ENCODE measurements around the gene ITPKB.
"Not testable (repeated sequence)": the region's sequence is repeated elsewhere in the genome, so short reads cannot be mapped to it uniquely, and the experiment has no call there.

ITPKB gene

DNA sequence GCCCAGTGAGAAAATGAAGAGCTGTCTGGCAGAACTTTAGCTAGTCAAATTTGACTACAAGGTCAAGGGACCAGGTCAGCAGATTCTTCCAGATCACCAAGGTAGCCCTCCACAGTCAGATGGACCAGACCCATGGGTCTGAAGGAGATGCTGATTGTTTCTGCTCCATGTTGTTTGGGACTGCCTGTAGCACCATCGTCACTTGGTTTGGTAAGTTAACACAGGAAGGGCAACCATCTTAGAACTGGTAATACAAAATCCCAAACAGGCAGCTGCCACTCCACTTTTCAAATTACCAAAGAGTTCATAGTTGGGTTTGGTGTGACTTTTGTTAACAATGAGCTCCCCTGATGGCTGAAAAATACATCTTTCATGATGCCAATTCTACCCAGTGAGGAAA is 9.0 kb downstream of the ITPKB start:
- no peak for DNase-seq

DNA sequence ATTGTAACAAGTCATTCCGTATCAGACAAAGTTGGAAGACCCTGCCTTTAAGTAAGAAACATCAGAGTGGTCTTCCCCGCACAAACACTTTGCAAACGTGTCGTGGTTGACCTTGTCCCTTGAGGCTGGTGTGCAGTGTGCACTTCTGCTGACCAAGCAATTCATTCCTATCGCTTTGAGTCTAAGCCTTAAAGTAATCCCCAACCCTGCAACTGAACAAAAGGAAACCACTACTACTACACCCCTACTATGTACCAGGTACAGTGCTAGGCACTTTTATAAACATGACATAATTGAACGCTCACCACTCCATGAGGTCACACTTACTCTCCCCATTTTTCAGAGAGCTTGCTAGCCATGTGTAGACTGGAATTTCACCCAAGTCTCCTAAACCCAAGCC is 10.6 kb downstream of the ITPKB start:
- DNase-seq = no peak

DNA sequence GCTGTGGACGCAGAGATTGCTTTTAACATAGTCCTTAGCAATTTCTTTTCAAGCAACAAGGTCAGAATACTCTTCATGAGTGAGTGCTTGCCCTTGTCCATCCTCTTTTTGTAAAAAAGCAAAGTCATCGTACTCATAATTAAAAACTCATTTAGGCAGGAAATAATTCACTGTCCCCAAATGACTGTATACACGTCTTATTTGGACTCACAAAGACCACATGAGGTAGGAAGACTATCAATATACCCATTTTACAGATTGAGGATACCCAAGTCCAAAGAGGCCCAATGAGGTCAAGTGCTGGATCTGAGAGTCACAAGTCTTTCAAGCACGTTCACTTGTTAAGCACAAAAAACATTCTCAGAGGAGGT is 13.2 kb downstream of the ITPKB start:
- DNase-seq = no peak

DNA sequence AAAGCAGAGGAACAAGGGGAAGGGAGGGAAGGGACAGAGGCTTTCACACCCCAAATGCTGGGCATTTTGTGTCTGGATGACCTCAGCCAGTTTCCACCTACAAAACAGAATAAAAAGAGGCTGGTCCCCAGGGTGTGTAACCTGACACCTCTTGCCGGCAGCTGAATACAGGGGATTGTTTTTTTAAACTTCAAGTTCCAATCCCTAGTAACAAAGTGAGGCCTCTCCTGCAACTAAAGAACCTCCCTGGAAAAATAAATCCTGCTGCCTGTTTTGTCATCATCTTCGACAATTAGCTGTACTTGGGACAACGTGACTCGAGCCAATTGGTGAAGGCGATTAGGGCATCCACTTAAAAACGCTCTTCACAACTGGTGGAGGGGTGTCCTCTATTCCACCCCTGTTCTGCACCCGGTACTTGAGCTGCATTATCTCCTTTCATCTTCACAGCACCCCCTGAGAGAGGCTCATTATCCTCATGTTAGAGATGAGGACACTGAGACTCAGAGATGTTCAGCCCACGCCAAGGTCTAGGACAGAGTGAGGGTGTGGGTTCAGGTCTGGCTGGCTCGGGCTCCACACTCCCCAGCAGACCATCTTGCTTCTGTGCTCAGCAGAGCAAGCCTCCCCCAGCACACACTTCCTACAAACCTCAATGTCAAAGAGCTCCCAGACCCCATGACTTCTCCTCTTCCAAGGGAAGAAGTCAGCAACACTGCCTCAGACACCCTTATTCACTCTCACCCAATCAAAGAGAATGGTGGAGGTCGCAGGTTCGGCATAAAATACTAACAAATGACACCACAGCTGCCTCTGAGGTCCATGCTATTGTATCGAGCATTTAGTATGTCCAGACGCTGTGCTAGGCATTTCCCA is 15.2 kb downstream of the ITPKB start:
- peak; percentile 73 for DNase-seq

DNA sequence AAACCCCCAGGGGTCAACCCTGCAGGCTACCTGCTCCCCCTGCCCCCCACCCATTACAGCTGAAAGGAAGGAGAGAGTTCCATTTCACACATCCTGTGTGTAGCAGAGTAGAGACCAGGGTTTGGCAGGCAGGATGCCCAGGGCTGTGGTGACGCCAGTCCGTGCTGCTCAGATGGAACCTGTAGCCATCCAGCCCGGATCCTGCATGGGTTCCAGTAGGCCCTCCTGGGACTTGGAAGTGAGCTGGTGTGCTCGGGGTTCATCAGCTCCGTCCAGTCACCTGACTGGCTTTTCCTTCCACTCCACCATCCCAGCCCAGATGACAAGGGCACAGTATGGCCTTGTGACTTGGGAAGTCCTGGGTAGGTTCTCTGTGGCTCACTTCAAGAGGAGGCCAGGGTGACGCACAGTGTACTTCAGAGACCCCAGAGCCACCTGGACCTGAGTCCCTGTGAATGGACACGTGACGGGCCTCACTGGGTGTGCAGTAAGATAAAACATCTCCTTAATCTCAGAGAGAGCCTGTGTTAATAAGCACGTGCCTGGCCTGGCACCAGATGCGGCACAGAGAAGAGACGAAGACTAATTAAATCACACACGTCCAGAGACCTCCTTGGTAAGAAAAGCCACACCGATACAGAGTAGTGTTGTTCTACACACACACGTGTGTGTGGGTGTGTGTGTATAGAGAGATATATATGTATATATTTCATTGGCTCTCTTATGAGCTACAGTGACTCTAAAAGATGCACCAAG is 16.0 kb downstream of the ITPKB start:
- DNase-seq = no peak

DNA sequence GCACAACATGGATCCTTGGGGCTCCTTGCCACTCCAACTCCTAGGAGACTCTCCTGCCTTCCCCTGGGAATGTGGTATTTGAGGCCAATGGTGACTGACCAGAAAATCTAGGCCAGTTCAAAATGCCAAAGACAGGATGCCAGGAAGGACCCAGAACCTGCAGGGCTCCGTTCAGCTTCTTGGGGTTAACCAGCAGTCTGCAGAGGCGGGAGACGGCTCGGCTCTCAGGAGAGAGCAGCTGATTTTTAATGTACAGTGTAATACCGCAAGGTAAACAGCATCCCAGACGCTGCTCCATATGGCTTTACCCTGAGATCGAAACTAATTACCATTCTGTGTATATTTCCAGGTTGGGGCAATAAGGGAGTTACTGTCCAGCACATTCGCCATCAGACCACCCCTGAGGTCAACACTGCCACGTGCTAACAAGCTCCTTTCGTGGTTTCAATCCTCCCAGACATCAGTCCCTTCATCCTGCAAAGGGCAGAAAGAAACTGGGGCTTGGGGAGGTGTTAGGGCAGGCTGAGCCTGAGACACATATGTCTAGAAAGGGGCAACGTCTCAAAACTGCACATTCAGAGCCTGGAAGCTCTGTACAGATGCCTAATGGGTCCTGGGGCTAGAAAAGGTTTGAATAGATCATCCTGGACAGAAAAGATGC is 16.7 kb downstream of the ITPKB start:
- no peak for DNase-seq

DNA sequence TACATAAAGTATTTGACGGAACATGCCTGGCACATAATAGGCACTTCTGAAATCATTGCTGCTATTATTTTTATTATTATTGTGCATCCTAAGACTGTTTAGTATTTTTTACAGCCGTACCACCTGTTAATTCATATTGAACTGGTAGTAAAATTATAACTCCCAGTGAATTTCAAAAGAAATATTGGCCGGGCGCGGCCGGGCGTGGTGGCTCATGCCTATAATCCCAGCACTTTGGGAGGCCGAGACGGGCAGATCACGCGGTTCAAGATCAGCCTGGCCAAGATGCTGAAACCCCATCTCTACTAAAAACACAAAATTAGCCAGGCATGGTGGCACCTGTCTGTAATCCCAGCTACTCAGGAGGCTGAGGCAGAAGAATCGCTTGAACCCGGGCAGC is 18.5 kb downstream of the ITPKB start:
- DNase-seq = not testable (repeated sequence)

DNA sequence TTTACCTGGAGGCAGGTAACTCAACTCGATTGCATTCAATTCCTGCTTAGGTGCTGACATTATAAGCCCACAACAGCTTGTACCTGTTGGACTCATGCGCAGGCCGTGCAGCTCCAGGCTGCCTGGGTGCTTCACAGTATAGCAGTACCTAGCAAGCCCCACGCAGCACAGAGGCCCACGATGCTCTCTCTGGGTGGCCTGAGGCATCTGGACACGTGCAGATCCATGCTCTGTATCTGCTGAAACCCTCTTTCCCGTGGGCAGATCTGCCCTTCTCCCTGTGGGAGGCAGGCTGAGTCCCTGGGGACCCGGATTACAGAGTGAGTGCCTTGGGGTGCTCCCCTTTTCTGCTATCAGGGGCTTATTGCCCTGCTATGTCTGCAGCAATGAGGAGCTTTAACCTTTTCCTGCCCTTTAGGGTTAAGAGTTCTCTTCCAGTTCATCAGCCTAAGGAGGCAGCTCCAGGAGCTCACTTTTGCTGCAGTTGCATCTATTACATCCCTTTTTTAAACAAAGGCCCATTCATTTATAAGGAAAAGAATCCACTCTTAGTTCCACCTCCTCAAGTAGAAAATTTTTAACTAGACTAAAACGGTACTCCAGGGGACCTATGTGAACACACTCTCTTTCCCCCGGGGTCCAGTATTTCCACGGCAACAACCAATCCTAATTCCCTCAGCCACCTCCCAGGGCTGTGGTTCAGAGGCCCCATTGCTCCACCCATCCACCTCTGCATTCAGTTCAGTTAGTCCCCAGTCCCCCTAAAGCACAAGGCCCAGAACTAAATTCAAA is 19.3 kb downstream of the ITPKB start:
- no peak for DNase-seq

DNA sequence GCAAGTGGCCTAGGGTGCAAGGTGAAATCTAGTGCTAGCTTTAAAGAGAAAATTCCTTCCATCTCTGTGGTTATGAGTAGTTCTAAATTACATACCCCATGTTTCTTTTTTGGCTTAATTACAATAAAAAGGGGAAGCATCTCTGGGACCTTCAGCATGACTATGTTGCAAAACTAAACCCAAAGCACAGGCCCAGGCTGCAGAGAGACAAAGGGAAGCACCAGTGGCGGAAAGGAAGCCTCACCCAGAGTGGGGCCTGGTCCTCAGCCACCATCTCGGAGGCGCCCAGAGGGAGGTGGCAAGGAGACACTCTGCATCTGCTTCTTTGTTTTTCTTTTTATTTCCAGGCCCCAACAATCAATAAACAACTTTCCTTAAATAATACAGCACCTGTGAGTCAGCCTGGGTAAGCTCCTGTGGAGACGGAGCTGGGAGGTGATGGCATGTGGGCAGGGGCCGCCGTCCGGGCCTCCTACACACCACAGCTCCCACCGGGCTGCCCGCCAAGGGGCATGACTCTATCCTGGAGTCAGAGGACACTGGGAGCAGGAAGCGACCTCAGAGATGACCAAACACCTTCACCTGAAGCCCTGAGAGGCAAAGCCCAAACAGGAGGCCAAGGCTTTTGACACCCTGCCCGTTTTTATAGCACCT is 21.7 kb downstream of the ITPKB start:
- DNase-seq = no peak

DNA sequence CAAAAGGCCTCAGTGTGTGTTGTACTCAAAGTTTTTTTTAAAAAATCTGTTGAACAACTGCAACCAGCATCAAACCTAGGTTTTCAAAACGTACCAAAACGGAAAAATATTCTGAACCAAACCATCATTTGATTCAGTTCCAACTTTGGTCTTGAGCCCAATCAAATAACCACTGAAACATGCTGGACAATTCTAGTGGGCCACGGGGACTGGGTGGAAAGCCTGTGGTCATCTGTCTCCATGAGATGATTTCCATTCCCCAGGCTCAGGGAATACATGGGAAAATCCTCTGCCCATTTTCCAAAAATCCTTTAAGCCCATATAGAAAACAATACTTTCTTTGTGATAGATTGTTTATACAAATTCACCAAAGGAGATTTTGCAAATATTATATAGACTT is 22.5 kb downstream of the ITPKB start:
- DNase-seq = no peak

DNA sequence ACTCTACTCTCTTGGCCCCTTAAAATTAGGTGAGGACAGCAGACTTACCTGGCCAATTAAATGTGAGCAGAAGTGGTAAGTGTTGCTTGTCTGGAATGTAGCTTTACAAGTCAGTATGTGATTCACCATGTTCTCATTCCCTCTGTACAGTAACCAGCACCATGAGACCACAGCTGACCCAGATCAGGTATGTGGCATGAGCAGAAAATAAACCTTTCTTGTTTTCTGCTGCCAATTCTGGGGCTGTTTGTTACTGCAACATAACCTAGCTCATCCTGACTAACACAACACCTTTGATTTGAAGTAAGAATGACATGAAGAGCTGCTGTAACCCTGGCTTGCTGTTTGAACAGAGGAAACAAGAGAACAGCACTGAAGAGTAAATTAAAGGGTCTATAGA is 24.9 kb downstream of the ITPKB start:
- no peak for DNase-seq

DNA sequence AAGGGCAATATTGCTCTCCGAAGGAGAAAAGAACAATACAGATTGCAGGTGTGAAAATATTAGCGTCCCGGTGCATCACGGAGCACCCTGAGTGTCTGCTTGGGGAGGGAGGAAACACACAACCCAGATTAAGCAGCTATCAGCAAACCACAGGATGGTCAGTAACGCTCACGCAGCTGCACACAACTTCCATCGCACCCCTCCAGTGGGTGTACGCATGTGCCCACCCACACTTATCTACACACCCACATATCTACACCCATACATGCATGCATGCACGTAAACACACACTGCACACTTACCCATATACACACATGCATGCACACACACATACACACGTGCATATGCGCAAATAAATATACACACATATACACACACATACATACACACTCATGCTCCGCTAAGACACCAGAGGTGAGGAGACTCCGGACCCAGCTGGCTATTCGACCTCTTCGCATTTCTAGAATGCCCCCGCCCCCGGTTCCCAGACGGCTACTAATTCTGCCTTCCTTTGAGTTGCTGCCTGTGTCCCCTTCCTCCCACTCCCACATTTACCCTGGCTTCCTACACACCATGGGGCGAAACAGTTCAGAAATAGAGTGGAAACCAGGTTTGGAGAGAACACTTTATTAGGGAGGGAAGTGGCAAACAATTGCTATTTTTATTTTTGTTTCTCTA is 26.2 kb downstream of the ITPKB start:
- DNase-seq = no peak

DNA sequence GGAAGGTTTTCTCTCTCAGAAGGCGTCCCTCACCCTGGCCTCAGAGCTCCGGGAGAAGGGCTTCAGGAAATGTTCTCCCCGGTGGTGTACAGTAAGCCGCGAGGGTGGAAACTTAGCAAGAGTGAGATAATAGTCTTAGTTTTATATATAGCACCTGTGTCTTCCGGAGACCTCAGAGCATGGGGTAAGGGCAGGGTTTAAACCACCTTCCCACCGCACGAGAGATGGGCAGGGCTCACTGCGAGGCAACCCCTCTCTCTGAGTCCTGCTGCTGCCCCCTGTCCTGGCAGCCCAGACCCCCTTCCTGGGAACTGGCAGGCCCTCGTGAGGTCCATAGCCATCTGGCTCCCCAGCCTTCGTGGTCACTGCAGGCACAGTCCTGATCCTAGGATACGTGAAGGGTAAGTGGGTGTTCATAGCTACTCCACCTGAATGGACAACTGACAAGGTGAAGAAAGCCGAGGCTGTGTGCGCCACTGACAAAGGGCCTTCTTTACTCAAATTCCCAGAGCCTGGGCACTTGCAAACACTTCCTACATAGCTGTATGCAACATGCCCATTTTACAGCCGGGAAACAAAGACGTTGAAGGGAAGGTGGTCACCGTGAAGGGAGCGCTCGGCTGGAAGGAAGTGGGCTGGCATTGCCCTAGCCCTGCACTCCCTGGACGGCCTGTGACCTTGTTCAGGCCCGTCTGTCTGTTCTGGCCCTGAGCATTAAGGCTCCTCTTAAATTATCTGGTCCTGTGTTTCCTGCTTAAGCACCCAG is 26.9 kb downstream of the ITPKB start:
- DNase-seq = peak; percentile 80

DNA sequence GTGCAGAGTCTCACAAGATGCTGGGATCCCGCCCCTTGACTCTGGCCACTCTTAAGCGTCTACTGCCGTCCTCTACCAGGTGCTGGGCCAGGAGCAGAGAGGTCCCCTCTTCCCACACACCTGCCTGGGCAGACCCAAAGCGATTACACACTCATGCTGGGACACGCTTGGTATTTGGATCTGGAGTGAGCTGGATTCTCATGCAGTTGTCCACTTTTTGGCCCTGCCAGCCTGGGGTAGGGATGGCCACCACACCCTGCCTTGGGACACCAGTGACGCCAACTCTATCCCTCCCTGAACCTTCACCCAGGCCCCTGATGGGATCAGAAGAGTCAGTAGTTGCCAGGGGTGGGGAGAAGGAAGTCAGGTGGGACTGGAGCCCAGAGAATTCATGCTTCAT is 28.6 kb downstream of the ITPKB start:
- DNase-seq = no peak

DNA sequence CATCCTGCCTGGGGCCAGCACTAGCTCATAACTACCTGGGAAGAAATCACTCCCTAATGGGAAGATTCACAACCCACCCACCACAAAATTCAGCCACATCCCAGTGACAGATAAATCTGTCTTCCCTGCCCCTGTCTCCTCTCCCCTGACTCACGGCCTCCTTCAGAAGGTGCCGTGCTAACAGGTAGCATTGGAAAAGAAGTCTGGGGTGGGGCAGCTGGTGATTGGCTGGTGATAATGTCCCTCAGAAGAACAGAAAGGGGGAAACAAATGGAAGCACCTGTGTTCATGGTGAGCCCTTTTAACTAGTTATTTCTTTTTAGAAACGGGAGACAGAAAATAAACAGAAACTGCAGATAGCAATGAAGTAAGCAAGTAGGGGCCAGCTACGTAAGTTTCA is 29.1 kb downstream of the ITPKB start:
- no peak for DNase-seq

DNA sequence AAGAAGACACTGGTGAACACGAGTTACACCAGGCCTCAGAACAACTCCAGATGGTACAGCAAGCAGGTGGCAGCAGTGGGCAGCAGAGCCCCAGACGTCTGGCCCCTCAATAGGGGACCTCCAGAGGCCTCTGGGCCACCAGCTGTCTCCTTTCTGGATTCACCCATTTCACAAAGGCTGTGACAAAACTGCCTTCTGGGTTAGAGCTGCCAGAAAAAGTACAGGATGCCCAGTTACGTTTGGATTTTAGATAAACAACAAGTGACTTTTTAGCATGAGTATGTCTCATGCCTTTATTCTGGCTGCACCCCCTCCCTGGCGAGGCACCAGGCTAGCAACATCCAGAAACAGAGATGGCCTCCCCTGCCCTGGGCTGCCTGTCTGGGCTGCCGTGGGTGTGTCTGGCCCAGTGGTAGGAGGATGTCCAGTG is 30.1 kb downstream of the ITPKB start:
- DNase-seq = no peak

DNA sequence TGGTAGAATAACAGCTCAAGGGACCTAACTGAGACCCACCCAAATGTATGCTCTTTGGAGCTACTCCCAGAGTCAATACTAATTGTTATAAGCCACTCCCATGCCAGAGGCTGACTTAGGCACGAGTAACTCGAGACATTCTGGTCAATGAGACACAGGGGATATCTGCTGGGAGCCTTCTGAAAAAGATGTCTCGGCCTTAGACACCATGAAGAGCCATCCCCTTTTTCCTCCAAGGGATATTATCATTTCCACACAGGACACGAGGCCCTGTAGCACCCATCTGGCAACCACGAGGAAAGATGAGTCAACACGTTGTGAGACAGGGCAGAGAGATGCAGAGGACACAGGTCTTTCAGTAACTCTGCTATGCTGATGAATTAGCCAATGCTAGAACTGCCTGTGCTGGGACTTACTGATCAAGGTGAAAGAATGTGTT is 30.7 kb downstream of the ITPKB start:
- DNase-seq = no peak

DNA sequence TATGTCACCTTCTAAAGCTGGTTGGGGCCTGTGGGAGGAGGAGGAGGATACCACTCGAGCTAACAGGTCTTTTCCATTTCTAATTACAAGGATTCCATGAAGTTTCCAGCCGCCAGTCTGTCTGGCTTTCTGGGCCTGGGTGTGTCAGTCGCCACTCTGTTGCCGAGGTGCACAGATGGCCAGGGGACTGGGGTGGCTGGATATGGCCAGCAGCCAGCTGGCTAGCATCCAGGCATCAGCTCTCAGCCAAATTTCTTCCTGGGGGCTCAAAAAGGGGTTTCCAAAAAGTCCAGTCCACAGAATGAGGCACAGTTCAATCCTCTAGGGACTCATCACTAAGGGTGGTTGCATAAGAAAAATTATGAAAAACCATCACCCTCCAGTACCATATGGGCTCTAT is 32.4 kb downstream of the ITPKB start:
- DNase-seq = no peak

DNA sequence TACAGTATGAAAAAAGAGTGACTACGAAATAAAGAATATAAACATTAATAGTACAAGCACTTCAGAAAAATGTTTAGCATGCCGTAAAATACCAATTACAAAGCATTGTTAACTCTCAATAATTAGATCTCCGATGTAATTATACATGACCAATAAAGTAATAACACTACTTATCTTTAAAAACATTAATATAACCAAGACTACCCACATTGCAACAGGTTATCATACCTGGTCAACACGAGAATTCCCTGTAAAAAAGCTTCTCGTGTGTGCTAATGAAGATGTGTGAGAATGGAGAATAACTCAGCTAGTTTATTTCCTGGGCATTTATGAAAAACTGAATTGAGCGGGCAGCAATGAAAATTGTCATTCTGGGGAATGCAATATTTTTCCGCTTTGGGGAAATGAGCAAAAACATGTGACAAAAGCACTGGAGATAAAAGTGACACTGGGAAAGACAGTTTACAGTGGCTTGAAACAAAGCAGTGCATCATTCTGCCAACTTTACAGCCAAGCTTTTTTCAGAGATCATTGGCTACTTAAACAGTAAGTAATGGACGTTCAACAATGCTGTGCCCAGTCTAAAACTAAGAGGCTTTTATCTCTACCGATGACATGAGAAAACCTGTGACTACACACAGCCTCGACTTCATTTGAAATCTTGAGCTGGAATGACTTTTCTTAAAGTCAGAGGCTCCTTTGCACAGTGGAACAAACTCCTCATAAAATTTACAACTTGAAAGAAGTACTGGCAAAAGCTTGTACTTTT is 34.7 kb downstream of the ITPKB start:
- no peak for DNase-seq

All from activated CD8-positive, alpha-beta memory T cell treated with anti-CD3 and anti-CD28 coated beads for 24 hours (primary cell).